ENCODE measurements around the gene FAM222B. TPM values are rescaled to one million over a fixed set of nuclear protein-coding genes. Genes with fewer than 3 reads are reported as not detected.

The FAM222B gene
- total and polyA plus RNA-seq, 9 of the 15 experiments (the other 6 are each of a cell fraction or from before 2014, with no cell fraction given), result 4.0 to 34.6 (median 7.5) TPM

DNA sequence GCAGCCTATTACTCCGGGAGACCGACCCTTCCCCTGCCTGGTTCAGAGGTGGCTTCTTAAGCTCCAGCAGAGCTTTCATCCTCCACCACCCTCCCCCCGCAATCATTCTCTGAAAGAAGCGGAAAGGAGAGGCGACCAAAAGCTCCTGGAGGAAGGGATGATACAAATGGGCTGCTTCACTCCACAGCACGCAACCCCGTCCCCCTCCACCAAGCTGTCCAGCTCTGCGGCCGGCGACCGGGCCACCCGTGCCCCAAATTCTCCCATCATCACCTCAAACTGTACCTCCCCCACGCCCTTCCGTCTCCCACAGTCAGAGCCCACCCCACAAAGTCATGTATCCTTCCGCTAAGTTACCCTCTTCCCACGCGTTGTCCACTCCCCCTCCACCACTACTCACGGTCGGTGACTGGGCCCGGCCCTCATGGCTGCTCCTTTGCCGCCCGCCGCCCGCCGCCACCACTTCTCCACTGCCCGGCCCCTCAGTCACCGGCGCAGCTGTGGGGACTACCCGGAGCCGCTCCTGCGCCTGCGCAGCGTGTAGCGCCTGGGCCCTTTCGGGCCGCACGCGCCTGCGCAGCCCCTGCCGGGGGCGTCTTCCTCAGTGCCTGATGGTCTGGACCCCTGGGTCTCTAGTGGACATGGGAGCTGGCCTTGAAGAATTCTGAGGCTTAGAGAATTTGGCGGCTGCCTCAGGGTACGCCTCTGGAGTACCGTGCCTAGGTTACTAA, at the start of gene FAM222B (continued):
- TF ChIP-seq, protein P1, sequence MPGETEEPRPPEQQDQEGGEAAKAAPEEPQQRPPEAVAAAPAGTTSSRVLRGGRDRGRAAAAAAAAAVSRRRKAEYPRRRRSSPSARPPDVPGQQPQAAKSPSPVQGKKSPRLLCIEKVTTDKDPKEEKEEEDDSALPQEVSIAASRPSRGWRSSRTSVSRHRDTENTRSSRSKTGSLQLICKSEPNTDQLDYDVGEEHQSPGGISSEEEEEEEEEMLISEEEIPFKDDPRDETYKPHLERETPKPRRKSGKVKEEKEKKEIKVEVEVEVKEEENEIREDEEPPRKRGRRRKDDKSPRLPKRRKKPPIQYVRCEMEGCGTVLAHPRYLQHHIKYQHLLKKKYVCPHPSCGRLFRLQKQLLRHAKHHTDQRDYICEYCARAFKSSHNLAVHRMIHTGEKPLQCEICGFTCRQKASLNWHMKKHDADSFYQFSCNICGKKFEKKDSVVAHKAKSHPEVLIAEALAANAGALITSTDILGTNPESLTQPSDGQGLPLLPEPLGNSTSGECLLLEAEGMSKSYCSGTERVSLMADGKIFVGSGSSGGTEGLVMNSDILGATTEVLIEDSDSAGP (CRISPR knock-in tag; IDR thresholded peaks at IDR 0.05), result 0 out of 2 replicates have a peak, but pooled peaks have one; percentile 50
- peak; percentile 58; the same call in 1 of the 2 replicates for TF ChIP-seq CC2D1A (IDR thresholded peaks at IDR 0.05)
- 0 out of 2 replicates have a peak, but pooled peaks have one; percentile 2 for TF ChIP-seq JUND (IDR thresholded peaks at IDR 0.05; ENCODE audit: borderline replicate concordance, low read depth, low read length)
- TF ChIP-seq JUND (tag; IDR thresholded peaks at IDR 0.05; ENCODE audit: borderline replicate concordance, low read depth, low read length), result no peak; the same call in 1 of the 3 replicates
- TF ChIP-seq, protein P2, sequence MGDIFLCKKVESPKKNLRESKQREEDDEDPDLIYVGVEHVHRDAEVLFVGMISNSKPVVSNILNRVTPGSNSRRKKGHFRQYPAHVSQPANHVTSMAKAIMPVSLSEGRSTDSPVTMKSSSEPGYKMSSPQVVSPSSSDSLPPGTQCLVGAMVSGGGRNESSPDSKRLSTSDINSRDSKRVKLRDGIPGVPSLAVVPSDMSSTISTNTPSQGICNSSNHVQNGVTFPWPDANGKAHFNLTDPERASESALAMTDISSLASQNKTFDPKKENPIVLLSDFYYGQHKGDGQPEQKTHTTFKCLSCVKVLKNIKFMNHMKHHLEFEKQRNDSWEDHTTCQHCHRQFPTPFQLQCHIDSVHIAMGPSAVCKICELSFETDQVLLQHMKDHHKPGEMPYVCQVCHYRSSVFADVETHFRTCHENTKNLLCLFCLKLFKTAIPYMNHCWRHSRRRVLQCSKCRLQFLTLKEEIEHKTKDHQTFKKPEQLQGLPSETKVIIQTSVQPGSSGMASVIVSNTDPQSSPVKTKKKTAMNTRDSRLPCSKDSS (IDR thresholded peaks at IDR 0.05; ENCODE audit: low read depth, partially characterized antibody), result no peak
- TF ChIP-seq YY1 (IDR thresholded peaks at IDR 0.05; ENCODE audit: borderline replicate concordance in 1 of 3, control insufficient read depth in 1 of 3, extremely low read depth in 1 of 3, insufficient read depth in 3 of 3, insufficient read length in 1 of 3, insufficient replicate concordance in 2 of 3, low read depth in 1 of 3, low read length in 2 of 3), result peak in 2 of 3 experiments; percentile 74 to 81
- TF ChIP-seq POLR2AphosphoS5 (IDR thresholded peaks at IDR 0.05; ENCODE audit: control insufficient read depth, insufficient read depth, low read depth, low read length), result peak; percentile 82
- no peak for TF ChIP-seq IRF2 (CRISPR knock-in tag; IDR thresholded peaks at IDR 0.05)
- peak; percentile 72; the same call in 1 of the 2 replicates for TF ChIP-seq ZKSCAN1 (IDR thresholded peaks at IDR 0.05; ENCODE audit: low read depth, low read length)
- peak; percentile 46; the same call in 1 of the 2 replicates for TF ChIP-seq PHB2 (IDR thresholded peaks at IDR 0.05; ENCODE audit: low read depth)
- no peak for TF ChIP-seq TCFL5 (CRISPR knock-in tag; conservative IDR thresholded peaks at IDR 0.05)
- no peak for TF ChIP-seq ZC3H11A (IDR thresholded peaks at IDR 0.05; ENCODE audit: low read depth, low read length)
- 0 out of 2 replicates have a peak, but pooled peaks have one; percentile 28 for TF ChIP-seq ZC3H8 (IDR thresholded peaks at IDR 0.05)
- no peak for TF ChIP-seq CREB1 (IDR thresholded peaks at IDR 0.05)
- TF ChIP-seq CREB1 (CRISPR knock-in tag; IDR thresholded peaks at IDR 0.05), result peak; percentile 46; the same call in 1 of the 2 replicates
- TF ChIP-seq MTA2 (IDR thresholded peaks at IDR 0.05; ENCODE audit: low read depth), result peak; percentile 63
- TF ChIP-seq ZNF561 (CRISPR knock-in tag; conservative IDR thresholded peaks at IDR 0.05), result no peak
- no peak for TF ChIP-seq DMBX1 (CRISPR knock-in tag; IDR thresholded peaks at IDR 0.05; ENCODE audit: borderline replicate concordance)
- TF ChIP-seq MYC (IDR thresholded peaks at IDR 0.05; ENCODE audit: low read depth, low read length), result peak; percentile 77; the same call in 1 of the 2 replicates
- TF ChIP-seq MYC (CRISPR knock-in tag; IDR thresholded peaks at IDR 0.05; ENCODE audit: borderline replicate concordance, low read depth), result peak; percentile 53; the same call in 1 of the 2 replicates
- TF ChIP-seq ZFPM2 (CRISPR knock-in tag; IDR thresholded peaks at IDR 0.05), result no peak
- TF ChIP-seq RBM39 (optimal IDR thresholded peaks at IDR 0.05; ENCODE audit: low read depth, low read length), result no peak
- peak; percentile 48; the same call in 1 of the 2 replicates for TF ChIP-seq NCOA1 (IDR thresholded peaks at IDR 0.05; ENCODE audit: low read depth)

Data from K562 (cell line).